ENCODE data around the gene ARHGDIB.

Gene ARHGDIB

DNA sequence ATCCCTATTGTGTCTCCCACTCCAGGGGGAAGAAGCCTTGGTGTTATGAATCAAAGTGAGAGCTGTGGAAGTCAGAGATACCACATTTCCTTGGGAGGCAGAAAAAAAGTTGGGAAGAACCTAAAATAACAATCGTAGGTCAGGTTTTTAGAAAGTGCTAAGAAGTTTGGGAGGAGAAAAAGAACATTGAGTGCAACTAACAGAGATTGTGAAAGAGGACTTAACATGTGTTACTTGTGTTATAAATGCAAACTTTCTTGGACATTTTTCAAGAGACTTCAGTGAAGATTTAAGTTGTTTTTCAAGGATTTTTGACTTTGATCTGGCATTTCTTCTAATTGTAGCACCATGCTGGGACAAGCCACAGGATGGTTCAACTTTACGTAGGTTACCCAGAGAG lies 15.2 kb downstream of the ARHGDIB start:
- no peak overlapping the region for H3K4me3 ChIP-seq (ENCODE audit: low read length)
- DNase-seq (ENCODE audit: low read depth), result no peak

DNA sequence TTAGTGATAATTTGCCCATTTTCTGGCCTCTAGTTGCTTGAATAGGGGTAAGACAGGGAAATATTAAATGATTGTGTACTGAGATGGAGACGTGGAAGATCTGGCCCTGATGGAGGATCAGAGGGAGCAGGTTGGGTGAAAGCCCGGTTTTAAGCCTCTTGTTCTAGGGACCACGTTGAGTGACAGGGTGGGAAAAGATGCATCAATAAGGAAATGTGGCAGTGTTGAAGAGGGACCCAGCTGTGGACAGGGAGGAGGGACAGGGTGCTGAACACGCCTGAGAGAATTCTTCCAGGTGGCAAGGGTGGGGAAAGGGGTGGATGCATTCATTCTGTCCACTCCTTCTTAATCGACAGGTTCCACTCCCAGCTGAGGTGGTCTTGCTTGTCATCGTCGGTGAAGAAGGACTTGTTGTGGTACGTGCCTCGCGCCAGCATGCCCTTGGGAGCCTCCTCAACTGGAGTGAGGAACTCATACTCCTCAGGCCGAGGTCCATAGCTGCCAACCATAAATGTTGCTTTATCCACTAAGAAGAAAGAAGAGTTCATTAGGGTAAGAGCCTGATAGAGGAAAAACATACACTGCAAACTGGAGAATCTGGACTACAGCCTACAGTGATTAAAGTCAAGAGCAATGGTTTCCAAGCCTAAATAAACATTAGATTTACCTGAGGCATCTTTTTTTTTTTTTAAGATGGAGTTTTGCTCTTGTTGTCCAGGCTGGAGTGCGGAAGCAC lies 19.0 kb downstream of the ARHGDIB start:
- TF ChIP-seq, protein P1, sequence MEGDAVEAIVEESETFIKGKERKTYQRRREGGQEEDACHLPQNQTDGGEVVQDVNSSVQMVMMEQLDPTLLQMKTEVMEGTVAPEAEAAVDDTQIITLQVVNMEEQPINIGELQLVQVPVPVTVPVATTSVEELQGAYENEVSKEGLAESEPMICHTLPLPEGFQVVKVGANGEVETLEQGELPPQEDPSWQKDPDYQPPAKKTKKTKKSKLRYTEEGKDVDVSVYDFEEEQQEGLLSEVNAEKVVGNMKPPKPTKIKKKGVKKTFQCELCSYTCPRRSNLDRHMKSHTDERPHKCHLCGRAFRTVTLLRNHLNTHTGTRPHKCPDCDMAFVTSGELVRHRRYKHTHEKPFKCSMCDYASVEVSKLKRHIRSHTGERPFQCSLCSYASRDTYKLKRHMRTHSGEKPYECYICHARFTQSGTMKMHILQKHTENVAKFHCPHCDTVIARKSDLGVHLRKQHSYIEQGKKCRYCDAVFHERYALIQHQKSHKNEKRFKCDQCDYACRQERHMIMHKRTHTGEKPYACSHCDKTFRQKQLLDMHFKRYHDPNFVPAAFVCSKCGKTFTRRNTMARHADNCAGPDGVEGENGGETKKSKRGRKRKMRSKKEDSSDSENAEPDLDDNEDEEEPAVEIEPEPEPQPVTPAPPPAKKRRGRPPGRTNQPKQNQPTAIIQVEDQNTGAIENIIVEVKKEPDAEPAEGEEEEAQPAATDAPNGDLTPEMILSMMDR (conservative IDR thresholded peaks at IDR 0.05; ENCODE audit: low read length), result no peak
- no peak for DNase-seq (ENCODE audit: low read depth)
- no peak overlapping the region for H3K4me3 ChIP-seq (ENCODE audit: low read length)

More for the DNA sequence above, 15.2 kb downstream of the ARHGDIB start:
- TF ChIP-seq, protein P1 (conservative IDR thresholded peaks at IDR 0.05; ENCODE audit: low read length), result no peak

DNA sequence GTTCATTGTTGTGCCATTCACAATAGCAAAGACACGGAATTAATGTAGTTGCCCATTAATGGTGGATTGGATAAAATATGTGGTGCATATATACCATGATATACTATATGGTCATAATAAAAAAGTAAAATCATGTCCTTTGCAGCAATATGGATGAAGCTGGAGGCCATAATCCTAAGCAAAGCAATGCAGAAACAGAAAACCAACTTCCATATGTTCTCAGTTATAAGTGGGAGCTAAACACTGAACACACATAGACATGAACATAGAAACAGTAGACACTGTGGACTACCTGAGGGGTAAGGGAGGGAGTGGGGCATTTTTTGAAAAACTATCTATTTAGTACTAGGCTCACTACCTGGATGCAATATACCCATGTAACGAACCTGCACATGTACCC lies 20.0 kb downstream of the ARHGDIB start:
- no peak overlapping the region for H3K4me3 ChIP-seq (ENCODE audit: low read length)
- TF ChIP-seq, protein P1 (conservative IDR thresholded peaks at IDR 0.05; ENCODE audit: low read length), result no peak
- no peak for DNase-seq (ENCODE audit: low read depth)

DNA sequence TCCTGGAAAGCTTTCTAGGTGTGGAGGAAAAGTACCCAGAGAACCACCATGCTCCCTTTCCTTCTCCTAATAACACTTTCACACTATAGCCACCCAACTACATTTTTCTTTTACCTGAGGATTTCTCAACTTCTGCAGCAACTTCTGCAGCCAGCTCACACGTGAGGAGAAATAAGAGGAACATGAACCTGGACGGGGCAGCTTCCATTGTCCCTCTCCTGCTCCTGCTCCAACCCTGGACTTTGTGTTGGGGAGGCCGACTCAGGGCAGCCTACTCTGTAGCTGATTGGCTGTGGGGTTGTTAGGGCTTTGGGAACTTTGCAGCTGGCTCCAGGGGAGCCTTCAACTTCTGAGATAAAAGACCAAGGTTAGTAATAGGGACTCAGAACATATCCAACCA lies 23.1 kb downstream of the ARHGDIB start, which contains the start of gene ERP27:
ERP27 (minus strand) TSS at position 237 of the 400 bp plus-strand sequence; CDS start at position 208, 29 bp downstream.
- TF ChIP-seq, protein P1 (conservative IDR thresholded peaks at IDR 0.05; ENCODE audit: low read length), result no peak
- H3K4me3 ChIP-seq (ENCODE audit: low read length), result no peak within 1 kb of the TSS
- no peak for DNase-seq (ENCODE audit: low read depth)

DNA sequence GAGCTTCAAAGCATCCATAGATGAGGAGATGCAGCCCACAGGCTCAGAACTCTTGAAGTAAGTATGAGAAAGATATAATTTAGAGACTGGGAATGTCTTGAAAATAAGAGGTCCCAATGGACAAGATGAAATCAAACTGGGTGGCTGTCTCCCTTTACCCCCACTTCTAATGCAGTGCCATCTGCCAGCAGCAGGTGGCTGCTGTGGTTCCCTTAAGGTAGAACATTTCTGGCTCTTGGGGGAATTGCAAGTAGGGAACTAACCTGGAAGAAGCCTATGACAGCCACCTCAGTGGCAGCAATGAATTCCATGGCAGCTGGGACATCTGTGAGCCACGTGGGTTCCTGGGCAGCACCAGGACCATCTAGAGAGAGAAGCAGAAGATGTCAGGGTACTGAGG lies 23.7 kb downstream of the ARHGDIB start:
- no peak for DNase-seq (ENCODE audit: low read depth)
- TF ChIP-seq, protein P1 (conservative IDR thresholded peaks at IDR 0.05; ENCODE audit: low read length), result no peak
- H3K4me3 ChIP-seq (ENCODE audit: low read length), result no peak overlapping the region

DNA sequence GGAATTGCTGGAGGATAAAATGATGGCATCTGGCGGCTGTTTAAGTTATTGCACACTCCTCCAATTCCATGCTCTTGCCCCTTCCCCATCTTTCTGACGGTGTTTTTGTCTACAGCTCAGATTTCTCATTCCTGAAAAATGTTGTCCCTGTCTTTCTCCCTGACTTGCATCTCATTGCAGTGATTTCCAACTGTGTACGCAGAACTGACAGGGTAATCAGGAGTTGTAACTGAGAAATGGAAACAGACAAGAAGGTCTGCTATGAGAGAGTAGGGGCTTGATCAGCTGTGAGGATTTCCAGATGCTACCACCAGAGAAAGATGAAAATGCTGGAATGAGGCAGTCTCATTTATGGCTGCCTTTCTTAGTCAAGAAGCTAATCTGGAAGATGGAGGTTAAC lies 24.4 kb downstream of the ARHGDIB start:
- TF ChIP-seq, protein P1 (conservative IDR thresholded peaks at IDR 0.05; ENCODE audit: low read length), result no peak; the same call in 1 of the 2 replicates
- no peak overlapping the region for H3K4me3 ChIP-seq (ENCODE audit: low read length)
- DNase-seq (ENCODE audit: low read depth), result no peak

DNA sequence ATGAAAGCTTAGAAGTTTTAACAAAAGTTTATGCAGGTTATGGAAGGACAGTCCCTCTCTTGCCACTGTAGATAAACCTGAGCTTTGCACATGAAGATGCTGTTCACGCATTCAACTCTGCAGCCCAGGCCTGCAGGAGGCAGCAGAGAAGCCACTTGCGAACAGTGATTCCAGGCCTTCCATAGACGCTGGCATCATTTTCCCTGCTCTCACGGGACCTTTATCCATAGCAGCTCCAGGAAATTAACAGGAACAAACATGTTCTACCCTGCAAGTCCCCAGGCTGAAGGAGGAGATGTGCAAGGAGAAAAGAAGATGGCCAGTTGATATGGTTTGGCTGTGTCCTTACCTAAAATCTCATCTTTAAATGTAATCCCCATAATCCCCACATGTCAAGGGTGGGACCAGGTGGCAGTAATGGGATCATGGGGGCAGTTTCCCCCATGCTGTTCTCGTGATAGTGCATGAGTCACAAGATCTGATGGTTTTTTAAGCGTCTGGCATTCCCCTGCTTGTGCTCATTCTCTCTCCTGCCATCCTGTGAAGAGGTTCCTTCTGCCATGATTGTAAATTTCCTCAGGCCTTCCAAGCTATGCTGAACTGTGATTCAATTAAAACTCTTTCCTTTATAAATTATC lies 25.1 kb downstream of the ARHGDIB start:
- DNase-seq (ENCODE audit: low read depth), result no peak
- no peak overlapping the region for H3K4me3 ChIP-seq (ENCODE audit: low read length)
- TF ChIP-seq, protein P1 (conservative IDR thresholded peaks at IDR 0.05; ENCODE audit: low read length), result no peak; the same call in 1 of the 2 replicates

All from AG10803 (cell line).